PFSK-1 (cell line): ENCODE results near the gene PNPLA8.
A peak's percentile ranks its signal among the peaks of the same experiment; 100 is the strongest.

Source experiments
- FOXP2 ChIP-seq: optimal IDR thresholded peaks from 2 replicates; pipeline ENCODE3; 2011; ENCODE audit warnings: borderline replicate concordance, control low read depth, inconsistent platforms; ENCODE audit not compliant: insufficient read depth; ENCODE audit errors: extremely low read length, extremely low read depth
- POLR2AphosphoS5 ChIP-seq: IDR thresholded peaks from 2 replicates; pipeline ENCODE4 v1.6.1; 2012; ENCODE audit warnings: low read depth, mild to moderate bottlenecking, control low read depth, low read length, moderate library complexity
- SIN3A ChIP-seq: IDR thresholded peaks from 2 replicates; pipeline ENCODE4 v1.6.1; 2012; ENCODE audit warnings: mild to moderate bottlenecking, low read length, moderate library complexity, borderline replicate concordance; ENCODE audit not compliant: insufficient read depth
- TAF1 ChIP-seq: IDR thresholded peaks from 2 replicates; pipeline ENCODE4 v1.6.1; 2012; ENCODE audit warnings: low read length, control low read depth, borderline replicate concordance; ENCODE audit not compliant: insufficient read depth
- TF ChIP-seq, protein P1 (sequence below), 2 experiments: IDR thresholded peaks; 2 replicates each; pipeline versions ENCODE4 v1.6.1 to v1.8.0; 2011 to 2012; ENCODE audit warnings: low read depth in 2 of 2, low read length in 2 of 2, control low read depth in 1 of 2, inconsistent platforms in 1 of 2, mild to moderate bottlenecking in 1 of 2, moderate library complexity in 1 of 2; ENCODE audit not compliant: insufficient read depth in 1 of 2

PNPLA8 gene

DNA sequence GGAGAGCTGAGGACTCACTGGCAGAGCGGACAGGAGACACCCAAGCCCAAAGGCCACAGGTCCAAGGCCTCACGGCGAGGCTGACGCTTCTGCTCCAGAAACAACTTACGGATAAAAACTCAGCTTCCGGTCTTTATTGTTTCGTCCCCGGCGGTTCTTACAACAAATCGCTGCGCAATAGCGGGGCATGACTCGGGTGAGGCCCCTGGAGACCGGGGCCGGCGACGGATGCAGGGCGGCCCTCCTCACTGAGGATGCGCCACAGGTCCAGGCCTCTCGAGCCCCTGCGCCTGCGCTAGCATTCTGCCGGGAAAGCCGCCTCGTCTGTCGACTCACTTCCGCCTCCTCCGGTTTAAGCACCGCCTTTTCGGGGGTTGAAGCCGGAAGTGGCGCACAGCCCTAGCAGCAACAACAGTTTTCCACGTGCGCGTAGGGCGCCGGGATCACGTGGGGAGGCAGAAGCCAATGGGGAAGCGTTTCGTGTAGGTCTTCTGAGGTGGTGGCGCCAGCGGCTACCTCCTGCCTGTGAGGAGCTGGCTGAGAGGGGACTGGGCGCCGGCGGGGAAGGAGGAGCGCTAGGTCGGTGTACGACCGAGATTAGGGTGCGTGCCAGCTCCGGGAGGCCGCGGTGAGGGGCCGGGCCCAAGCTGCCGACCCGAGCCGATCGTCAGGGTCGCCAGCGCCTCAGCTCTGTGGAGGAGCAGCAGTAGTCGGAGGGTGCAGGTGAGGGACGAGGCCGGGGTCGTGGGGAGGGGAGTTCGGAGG is 43.6 kb upstream of the PNPLA8 start, which contains the start of the genes DNAJB9 and THAP5:
TSS of gene DNAJB9 (plus strand) at position 494 of the 765 bp plus-strand sequence. CDS start 1,853 bp downstream, outside the sequence.
TSS of gene THAP5 (minus strand) at position 326 of the 765 bp plus-strand sequence. CDS start at position 189, 137 bp downstream.
- TF ChIP-seq SIN3A (0 out of 2 replicates have a peak, but pooled peaks have one; percentile 76), FOXP2 (peak; percentile 92), POLR2AphosphoS5 (peak; percentile 95), TAF1 (peak; percentile 89; the same call in 1 of the 2 replicates)
- TF ChIP-seq, protein P1, sequence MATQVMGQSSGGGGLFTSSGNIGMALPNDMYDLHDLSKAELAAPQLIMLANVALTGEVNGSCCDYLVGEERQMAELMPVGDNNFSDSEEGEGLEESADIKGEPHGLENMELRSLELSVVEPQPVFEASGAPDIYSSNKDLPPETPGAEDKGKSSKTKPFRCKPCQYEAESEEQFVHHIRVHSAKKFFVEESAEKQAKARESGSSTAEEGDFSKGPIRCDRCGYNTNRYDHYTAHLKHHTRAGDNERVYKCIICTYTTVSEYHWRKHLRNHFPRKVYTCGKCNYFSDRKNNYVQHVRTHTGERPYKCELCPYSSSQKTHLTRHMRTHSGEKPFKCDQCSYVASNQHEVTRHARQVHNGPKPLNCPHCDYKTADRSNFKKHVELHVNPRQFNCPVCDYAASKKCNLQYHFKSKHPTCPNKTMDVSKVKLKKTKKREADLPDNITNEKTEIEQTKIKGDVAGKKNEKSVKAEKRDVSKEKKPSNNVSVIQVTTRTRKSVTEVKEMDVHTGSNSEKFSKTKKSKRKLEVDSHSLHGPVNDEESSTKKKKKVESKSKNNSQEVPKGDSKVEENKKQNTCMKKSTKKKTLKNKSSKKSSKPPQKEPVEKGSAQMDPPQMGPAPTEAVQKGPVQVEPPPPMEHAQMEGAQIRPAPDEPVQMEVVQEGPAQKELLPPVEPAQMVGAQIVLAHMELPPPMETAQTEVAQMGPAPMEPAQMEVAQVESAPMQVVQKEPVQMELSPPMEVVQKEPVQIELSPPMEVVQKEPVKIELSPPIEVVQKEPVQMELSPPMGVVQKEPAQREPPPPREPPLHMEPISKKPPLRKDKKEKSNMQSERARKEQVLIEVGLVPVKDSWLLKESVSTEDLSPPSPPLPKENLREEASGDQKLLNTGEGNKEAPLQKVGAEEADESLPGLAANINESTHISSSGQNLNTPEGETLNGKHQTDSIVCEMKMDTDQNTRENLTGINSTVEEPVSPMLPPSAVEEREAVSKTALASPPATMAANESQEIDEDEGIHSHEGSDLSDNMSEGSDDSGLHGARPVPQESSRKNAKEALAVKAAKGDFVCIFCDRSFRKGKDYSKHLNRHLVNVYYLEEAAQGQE (IDR thresholded peaks at IDR 0.05; ENCODE audit: insufficient read depth in 1 of 2, low read depth in 2 of 2, low read length in 2 of 2) = 0 out of 4 replicates have a peak, but pooled peaks of 1 of the 2 experiments have one; percentile 53

DNA sequence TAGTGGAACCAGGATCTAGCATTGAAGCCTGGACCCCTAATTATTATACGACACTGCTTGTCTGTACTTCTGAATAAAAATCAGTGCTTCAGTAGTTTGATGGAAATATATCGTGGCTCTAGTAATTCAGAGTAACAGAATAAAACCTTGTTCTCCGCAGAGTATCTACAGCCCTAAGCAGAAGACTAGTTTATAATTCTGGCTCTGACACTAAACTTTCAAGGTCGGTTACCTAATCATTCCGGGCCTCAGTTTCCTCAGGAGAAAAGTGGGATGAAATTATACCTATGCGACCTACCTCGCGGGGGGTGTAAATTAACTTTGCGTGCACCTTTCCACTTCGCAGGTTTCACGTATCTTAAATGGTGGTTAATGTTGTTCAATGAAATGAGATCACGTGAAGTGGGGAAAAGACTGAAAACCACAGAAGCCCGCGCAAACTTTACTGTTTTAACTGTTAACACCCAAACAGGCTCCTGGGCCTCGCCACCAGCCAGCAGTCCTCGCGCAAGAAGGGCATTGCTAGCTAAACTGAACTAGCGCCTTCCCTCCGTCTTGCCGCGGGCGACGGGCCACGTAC is 43.0 kb upstream of the PNPLA8 start:
- TF ChIP-seq, protein P1 (IDR thresholded peaks at IDR 0.05; ENCODE audit: insufficient read depth in 1 of 2, low read depth in 2 of 2, low read length in 2 of 2) = no peak
- TF ChIP-seq POLR2AphosphoS5 (no peak), FOXP2 (no peak), SIN3A (no peak), TAF1 (no peak)

DNA sequence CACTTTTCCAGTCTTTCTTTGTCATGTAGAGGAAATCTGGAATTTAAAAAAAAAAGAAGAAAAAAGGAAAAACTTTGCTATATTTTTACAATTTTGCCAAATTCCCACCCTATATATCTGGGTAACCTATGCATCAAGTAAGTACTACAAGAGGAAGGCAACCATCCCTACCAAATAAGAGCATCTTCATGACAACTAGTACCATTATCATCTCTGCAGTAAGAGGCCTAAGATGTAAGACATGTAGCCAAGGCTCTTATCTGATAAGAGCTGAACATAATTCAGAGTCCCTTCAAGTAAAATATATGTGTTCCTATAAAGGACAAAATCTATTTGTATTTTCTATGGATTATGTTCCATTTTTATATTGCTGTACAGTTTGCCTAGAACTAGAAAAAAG is 40.1 kb upstream of the PNPLA8 start:
- TF ChIP-seq POLR2AphosphoS5 (no peak), SIN3A (no peak), TAF1 (no peak), FOXP2 (no peak)
- TF ChIP-seq, protein P1 (IDR thresholded peaks at IDR 0.05; ENCODE audit: insufficient read depth in 1 of 2, low read depth in 2 of 2, low read length in 2 of 2) = no peak

DNA sequence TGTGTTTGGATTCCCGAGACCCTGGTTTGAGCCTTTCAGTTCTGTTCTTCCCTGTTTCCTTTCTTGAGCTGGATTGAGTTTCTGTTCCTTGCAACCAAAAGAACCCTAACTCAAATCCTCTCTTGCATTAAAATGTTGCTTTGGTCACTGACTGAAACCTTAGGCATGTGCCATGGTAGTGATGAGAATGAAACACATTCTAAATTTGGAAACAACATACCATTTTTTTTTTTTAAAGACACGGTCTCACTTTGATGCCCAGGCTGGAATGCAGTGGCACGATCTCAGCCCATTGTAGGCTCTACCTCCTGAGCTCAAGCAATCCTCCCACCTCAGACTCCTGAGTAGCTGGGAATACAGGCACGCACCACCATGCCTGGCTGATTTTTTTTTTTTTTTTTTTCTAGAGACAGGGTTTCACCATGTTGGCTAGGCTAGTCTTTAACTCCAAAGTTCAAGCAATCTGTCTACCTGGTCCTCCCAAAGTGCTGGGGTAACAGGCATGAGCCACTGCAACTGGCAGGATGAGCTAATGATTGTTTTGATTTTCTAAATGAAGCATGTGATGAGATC is 35.2 kb upstream of the PNPLA8 start:
- TF ChIP-seq, protein P1 (IDR thresholded peaks at IDR 0.05; ENCODE audit: insufficient read depth in 1 of 2, low read depth in 2 of 2, low read length in 2 of 2) = no peak
- no peak for TF ChIP-seq POLR2AphosphoS5
- TF ChIP-seq TAF1 = no peak
- no peak for TF ChIP-seq SIN3A
- TF ChIP-seq FOXP2 = no peak
